Esophagus muscularis mucosa (tissue), 4 donors: Measurements from ENCODE around the gene ASPSCR1. TPM values are rescaled to one million over a fixed set of nuclear protein-coding genes. Genes with fewer than 3 reads are reported as not detected.

Experiments used
- DNase-seq: peaks from one replicate; pipeline ENCODE4 v3.0.0-alpha.2; 2017; ENCODE audit errors: extremely low spot score
- H3K27ac ChIP-seq, 4 donors: fragments of 200-600 bp; sonication (generic); replicated peaks in 1 of 4; 1 replicate in 3 of 4; 2 replicates in 1 of 4; pipeline ENCODE4 v1.5.1; 2016 to 2019; ENCODE audit warnings: mild to moderate bottlenecking in 1 of 4
- H3K27me3 ChIP-seq, 4 donors: fragments of 200-600 bp; sonication (generic); one replicate each; pipeline versions ENCODE4 v1.5.1 to v1.6.0; 2016 to 2019
- H3K36me3 ChIP-seq, 4 donors: fragments of 200-600 bp; sonication (generic); one replicate each; pipeline ENCODE4 v1.5.1; 2016 to 2019
- H3K4me1 ChIP-seq, 4 donors: fragments of 200-600 bp; sonication (generic); one replicate each; pipeline ENCODE4 v1.5.1; 2016 to 2019
- H3K4me3 ChIP-seq, 4 donors: fragments of 200-600 bp; sonication (generic); 1 replicate in 2 of 4; 2 replicates in 2 of 4; pipeline ENCODE4 v1.5.1; 2016 to 2019; ENCODE audit warnings: mild to moderate bottlenecking in 4 of 4, moderate library complexity in 1 of 4
- H3K9me3 ChIP-seq, 4 donors: fragments of 200-600 bp; sonication (generic); 1 replicate in 3 of 4; 2 replicates in 1 of 4; pipeline ENCODE4 v1.5.1; 2016 to 2019
- EP300 ChIP-seq: sonication (generic); formaldehyde crosslinking; IDR thresholded peaks from one replicate; pipeline ENCODE4 v1.6.1; 2017; ENCODE audit warnings: antibody characterized with exemption
- POLR2A ChIP-seq: fragments of 450-650 bp; IDR thresholded peaks from one replicate; pipeline ENCODE4 v1.6.1; 2017; ENCODE audit warnings: antibody characterized with exemption, moderate library complexity, mild to moderate bottlenecking, low read depth
- POLR2AphosphoS5 ChIP-seq, 2 donors: sonication (generic); formaldehyde crosslinking; IDR thresholded peaks; one replicate each; pipeline ENCODE4 v1.6.1; 2017; ENCODE audit warnings: antibody characterized with exemption in 2 of 2
- WGBS: methylation state at CpG from one replicate; pipeline ENCODE4 v1.1.5; 2018; 5-methylcytosine and 5-hydroxymethylcytosine counted together
- intact Hi-C: fragments of 100-400 bp; cut with DNase I; formaldehyde crosslinking; loops from one replicate; pipeline ENCODE4 v1.15.1; 2023
- total RNA-seq, 4 donors: library from RNA; depleted of rRNA; stranded (reverse); fragments of >200 nt; gene quantifications; one replicate each; pipeline versions ENCODE4 v1.1.0 to v1.2.1, GENCODE V29; 2016
- TF ChIP-seq, protein P1 (sequence below), 3 experiments: fragments of 200-600 bp in 2 of 3; fragments of 450-650 bp in 1 of 3; sonication (generic) in 2 of 3; IDR thresholded peaks; one replicate each; pipeline ENCODE4 v1.5.1; 2017 to 2019; ENCODE audit warnings: antibody characterized with exemption in 3 of 3, mild to moderate bottlenecking in 2 of 3, moderate library complexity in 1 of 3

The ASPSCR1 gene
- total RNA-seq, 4 donors from 2014 or later = 15.9 to 18.4 (median 17.3) TPM

- 0% methylated on average over 1 of the region's 10 CpGs for WGBS
- TF ChIP-seq, protein P1, sequence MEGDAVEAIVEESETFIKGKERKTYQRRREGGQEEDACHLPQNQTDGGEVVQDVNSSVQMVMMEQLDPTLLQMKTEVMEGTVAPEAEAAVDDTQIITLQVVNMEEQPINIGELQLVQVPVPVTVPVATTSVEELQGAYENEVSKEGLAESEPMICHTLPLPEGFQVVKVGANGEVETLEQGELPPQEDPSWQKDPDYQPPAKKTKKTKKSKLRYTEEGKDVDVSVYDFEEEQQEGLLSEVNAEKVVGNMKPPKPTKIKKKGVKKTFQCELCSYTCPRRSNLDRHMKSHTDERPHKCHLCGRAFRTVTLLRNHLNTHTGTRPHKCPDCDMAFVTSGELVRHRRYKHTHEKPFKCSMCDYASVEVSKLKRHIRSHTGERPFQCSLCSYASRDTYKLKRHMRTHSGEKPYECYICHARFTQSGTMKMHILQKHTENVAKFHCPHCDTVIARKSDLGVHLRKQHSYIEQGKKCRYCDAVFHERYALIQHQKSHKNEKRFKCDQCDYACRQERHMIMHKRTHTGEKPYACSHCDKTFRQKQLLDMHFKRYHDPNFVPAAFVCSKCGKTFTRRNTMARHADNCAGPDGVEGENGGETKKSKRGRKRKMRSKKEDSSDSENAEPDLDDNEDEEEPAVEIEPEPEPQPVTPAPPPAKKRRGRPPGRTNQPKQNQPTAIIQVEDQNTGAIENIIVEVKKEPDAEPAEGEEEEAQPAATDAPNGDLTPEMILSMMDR (IDR thresholded peaks at IDR 0.05) = no peak
- TF ChIP-seq POLR2A (no peak), POLR2AphosphoS5 (IDR thresholded peaks at IDR 0.05) (no peak), EP300 (no peak)
- H3K4me3 ChIP-seq = peak overlapping the region; percentile 83 to 96 (median 86)
- no peaks in the 10 kb centered on the region for H3K9me3 ChIP-seq
- peak overlapping the region; percentile 64 to 83 (median 75) for H3K27ac ChIP-seq
- intact Hi-C loops = loop anchor here (1.0 kb wide), 1 partner anchor 63 kb away; no protein-coding TSS in a partner anchor
- H3K4me1 ChIP-seq = peaks cover 26 to 50% (median 38%) of the 10 kb centered on the region in 4 donors
- no peaks in the 10 kb centered on the region for H3K27me3 ChIP-seq
- no peak for DNase-seq
- peaks cover 3 to 34% (median 19%) of the 10 kb centered on the region in 4 donors for H3K36me3 ChIP-seq
Measured at GRCh38 chr17:82021900-82022309, 44.5 kb downstream of the ASPSCR1 start.

DNA sequence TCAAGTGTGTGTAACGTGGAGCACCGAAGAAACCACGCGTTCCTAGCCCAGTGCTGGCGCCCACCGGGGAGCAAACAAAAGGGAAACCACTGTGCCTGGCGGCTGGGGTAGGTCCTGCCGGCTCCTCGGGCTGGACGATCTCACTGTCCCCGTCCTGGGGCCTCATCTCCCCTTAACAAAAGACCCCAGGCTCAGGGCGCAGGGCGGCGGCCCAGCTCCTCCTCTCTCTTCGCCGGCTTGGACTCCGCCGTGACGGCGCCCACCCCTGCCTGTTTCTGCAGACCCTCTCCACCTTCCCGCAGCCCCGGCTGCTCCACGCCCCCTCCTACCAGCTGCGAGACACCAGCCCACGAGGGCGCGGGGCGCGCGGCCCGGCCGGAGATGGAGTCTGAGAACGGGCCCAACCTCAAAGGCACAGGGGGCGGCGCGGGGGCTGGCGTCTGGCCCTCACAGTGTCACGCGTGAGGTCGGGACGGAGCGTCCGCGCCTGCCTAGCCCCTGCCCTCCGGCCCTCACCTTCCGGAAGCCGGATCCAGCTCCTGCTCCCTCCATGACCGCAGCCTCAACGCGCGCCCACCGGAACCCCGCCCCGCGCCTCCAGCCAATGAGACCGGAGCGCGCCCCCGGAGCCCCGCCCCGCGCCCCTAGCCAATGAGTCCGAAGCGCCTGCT is 45.0 kb downstream of the ASPSCR1 start, which contains the start of gene CENPX:
TSS of gene CENPX (minus strand) at position 569 of the 671 bp plus-strand sequence. CDS start at position 552, 17 bp downstream.
- Histone ChIP-seq H3K27me3 (no peaks in the 10 kb centered on the region), H3K36me3 (peaks cover 3 to 35% (median 21%) of the 10 kb centered on the region in 4 donors), H3K4me1 (peaks cover 26 to 50% (median 38%) of the 10 kb centered on the region in 4 donors), H3K4me3 (peak within 1 kb of the TSS; percentile 83 to 96 (median 86)), H3K27ac (peak within 1 kb of the TSS; percentile 64 to 83 (median 75)), H3K9me3 (no peaks in the 10 kb centered on the region)
- no peak for DNase-seq
- intact Hi-C loops = no loop called here
- TF ChIP-seq, protein P1 (IDR thresholded peaks at IDR 0.05) = no peak
- TF ChIP-seq POLR2AphosphoS5 (IDR thresholded peaks at IDR 0.05) (peak in 1 of 2 donors; percentile 85), POLR2A (peak; percentile 17), EP300 (no peak)
- WGBS = 0% methylated on average over 20 of the region's 64 CpGs

DNA sequence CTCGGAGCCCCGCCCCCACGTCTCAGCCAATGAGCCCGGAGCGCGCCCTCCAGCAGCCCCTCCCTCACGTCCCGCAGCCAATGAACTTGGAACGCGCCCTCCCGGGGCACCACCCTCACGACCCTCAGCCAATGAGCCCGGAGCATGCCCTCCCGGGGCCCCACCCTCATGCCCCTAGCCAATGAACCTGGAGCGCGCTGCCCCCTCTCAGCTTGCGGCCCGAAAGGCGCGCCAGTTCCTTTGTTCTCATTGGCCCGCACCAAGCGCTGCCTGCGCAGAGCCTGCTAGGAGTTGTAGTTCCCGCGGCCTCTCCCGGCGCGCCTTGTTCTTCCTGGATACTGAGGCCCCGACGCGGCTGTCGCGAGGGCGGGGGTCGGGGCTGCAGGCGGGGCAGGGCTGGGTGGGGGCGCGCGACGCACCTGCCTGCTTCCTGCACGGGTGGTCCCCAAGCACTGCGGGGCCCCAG is 45.6 kb downstream of the ASPSCR1 start, which contains the start of gene LRRC45:
TSS of gene LRRC45 (plus strand) at position 325 of the 466 bp plus-strand sequence. CDS start 339 bp downstream, outside the sequence.
- H3K27ac ChIP-seq = peak within 1 kb of the TSS; percentile 64 to 83 (median 75)
- TF ChIP-seq EP300 = no peak
- TF ChIP-seq POLR2A = no peak
- peak in 1 of 2 donors; percentile 73 for TF ChIP-seq POLR2AphosphoS5 (IDR thresholded peaks at IDR 0.05)
- TF ChIP-seq, protein P1 (IDR thresholded peaks at IDR 0.05) = peak in 1 of 3 experiments; percentile 39
- H3K27me3 ChIP-seq = no peaks in the 10 kb centered on the region
- intact Hi-C loops = no loop called here
- peaks cover 26 to 50% (median 38%) of the 10 kb centered on the region in 4 donors for H3K4me1 ChIP-seq
- peaks cover 0 to 35% (median 19%) of the 10 kb centered on the region in 4 donors for H3K36me3 ChIP-seq
- peak within 1 kb of the TSS; percentile 83 to 96 (median 86) for H3K4me3 ChIP-seq
- WGBS = 0% methylated on average over 16 of the region's 42 CpGs
- peak; percentile 100 for DNase-seq
- H3K9me3 ChIP-seq = no peaks in the 10 kb centered on the region

GRCh38 chr17:82023447-82024241 is 46.2 kb downstream of the ASPSCR1 start:
- intact Hi-C loops = no loop called here
- H3K27ac ChIP-seq = peak overlapping the region in 3 of 4 donors; percentile 56 to 63 (median 59)
- no peaks in the 10 kb centered on the region for H3K27me3 ChIP-seq
- WGBS = 11% methylated on average over 16 of the region's 55 CpGs
- H3K4me3 ChIP-seq = peak overlapping the region; percentile 78 to 96 (median 86)
- DNase-seq = no peak
- H3K4me1 ChIP-seq = peaks cover 26 to 50% (median 38%) of the 10 kb centered on the region in 4 donors
- peaks cover 0 to 35% (median 17%) of the 10 kb centered on the region in 4 donors for H3K36me3 ChIP-seq
- no peaks in the 10 kb centered on the region for H3K9me3 ChIP-seq
- no peak for TF ChIP-seq POLR2A
- TF ChIP-seq, protein P1 (IDR thresholded peaks at IDR 0.05) = no peak
- TF ChIP-seq EP300 = no peak
- no peak for TF ChIP-seq POLR2AphosphoS5 (IDR thresholded peaks at IDR 0.05)
